GM19238 (cell line): ENCODE results near the gene CRIP2.

ENCODE experiments used
- DNase-seq: peaks from one replicate; pipeline ENCODE4 v3.0.0; 2011; ENCODE audit warnings: low spot score; ENCODE audit not compliant: insufficient read length

CRIP2 gene

DNA sequence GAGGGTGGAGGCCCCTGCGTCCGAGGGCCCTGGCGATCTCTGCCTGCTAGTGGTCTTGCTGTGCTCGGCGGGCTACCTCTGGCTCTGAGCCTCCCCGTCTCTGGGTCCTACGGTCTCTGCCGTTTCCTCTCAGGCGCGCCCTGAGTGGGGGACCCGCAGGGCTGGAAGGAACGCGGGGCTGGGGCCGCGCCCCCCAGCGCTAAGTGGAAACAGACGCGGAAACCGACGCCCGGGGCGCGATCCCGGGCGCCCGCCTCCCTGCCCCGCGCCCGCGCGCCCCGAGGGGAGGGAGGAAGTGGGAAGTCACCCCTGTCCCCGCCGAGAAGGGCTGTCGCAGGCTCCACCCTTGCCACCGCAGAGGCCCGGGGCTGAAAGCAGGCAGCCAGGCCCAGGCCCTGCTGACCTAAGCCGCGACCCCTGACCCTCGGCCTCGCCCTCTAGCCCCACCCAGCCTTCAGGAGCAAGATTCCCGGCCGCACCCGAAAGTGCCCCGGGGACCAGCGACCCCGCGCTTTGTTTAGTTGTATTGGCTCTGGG, 12.9 kb downstream of the CRIP2 start:
- DNase-seq: no peak

DNA sequence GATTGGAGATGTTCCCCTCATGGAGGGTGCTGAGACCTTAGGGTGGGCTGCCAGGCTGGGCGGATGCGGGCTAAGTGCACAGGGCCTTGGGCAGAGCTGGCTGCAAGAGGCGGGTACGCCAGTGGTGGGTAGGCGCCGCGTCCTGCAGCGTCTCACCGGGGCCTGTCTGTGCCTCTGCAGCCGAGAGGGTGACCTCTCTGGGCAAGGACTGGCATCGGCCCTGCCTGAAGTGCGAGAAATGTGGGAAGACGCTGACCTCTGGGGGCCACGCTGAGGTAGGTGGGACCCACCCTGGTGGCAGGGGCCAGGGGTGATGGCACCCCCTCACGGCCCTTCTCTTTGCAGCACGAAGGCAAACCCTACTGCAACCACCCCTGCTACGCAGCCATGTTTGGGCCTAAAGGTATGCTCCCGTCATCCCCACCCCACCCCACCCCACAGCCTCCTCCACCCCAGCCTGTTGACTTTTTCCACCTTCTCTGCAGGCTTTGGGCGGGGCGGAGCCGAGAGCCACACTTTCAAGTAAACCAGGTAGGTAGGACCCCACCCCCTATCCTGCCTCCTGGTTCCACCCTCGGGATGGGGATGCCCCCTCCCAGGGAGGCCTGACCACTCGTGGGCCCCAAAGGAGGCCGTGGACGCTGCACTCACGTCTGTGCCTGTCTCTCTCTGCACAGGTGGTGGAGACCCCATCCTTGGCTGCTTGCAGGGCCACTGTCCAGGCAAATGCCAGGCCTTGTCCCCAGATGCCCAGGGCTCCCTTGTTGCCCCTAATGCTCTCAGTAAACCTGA, 13.6 kb downstream of the CRIP2 start:
- no peak for DNase-seq

DNA sequence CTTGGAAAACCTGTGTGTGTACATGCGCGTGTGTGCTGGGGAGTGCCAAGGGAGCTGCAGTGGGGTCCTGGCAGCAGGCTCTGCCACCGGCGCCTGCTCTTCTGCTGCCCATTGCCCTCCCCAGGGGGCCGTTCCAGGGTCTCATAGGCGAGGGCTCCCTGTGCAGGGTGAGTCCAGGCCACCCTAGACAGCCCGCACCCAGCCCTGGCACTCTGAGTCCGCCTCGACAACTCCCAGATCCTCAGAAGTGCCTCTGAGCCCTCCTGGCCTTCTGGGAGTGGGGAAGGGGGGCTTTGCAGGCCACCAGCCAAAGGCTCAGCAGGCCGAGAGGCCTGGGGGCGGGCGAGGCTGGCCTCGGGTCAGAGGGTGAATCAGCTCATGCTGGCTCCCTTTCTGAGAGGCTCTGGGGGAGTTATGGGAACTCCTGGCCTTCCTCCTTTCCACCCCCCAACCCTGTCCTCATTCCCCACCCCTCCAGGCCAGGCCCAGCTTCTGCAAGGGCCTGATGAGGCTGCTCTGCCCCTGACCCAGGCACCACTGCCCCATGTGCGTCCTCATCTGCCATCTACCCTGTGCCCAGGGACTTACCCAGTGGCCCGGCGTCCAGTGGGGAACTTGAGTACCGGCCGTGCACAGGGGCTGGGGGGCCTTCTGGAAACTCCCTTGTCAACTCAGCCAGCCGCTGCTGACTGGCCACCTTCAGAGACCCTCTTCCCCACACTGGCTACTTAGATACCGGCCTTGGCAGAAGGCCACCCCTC, 14.3 kb downstream of the CRIP2 start:
- DNase-seq: no peak

DNA sequence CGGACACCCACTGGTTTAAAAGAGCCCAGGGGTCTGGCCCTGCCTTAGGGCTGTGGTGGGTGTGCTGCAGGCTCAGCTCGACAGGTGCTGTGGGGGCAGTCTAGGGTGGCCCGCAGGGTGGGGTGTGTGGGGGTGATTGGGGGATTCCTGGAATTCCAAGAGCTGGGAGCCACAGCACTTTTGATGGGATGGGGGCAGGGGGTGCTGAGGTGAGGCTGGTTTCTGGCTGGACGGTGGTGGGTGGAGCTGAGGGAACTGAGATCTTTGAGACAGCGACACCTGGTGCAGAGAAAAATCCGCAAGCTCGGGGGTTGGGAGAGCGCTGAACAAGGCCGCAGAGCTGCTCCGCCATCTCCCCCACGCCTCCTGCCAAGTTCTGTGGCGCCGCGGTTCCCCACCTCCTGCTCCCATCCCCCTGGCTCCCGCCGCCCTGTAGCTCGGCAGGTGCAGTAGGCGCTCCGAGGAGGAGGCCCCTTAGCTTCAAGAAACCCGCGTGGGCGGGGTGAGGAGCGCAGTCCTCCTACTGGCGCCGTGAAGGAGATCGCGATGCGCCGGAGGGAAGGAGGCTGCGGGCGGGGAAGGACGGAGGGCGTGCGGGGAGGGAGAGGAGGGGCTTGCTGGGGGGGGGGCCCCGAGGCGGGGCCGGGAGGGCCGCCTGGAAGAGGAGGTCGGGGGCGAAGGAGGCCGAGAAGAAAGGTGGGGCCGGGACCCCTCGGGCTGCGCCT, 15.1 kb downstream of the CRIP2 start:
- peak; percentile 89 for DNase-seq

DNA sequence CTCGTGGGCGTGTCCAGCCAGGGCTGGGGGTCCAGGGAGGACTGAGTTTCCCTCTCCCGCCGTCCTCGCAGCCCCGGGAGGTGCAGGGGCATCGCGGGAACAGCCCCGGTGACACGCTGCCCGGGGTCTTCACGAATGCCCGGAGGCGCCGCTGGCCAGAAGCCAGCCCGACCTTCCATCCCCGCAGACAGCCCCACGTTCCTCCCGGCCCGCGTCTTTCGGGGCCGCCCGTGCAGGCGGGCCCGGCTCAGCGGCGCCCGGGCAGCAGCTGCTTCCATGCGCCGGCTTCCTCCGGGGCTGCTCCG, 15.6 kb downstream of the CRIP2 start:
- no peak for DNase-seq

DNA sequence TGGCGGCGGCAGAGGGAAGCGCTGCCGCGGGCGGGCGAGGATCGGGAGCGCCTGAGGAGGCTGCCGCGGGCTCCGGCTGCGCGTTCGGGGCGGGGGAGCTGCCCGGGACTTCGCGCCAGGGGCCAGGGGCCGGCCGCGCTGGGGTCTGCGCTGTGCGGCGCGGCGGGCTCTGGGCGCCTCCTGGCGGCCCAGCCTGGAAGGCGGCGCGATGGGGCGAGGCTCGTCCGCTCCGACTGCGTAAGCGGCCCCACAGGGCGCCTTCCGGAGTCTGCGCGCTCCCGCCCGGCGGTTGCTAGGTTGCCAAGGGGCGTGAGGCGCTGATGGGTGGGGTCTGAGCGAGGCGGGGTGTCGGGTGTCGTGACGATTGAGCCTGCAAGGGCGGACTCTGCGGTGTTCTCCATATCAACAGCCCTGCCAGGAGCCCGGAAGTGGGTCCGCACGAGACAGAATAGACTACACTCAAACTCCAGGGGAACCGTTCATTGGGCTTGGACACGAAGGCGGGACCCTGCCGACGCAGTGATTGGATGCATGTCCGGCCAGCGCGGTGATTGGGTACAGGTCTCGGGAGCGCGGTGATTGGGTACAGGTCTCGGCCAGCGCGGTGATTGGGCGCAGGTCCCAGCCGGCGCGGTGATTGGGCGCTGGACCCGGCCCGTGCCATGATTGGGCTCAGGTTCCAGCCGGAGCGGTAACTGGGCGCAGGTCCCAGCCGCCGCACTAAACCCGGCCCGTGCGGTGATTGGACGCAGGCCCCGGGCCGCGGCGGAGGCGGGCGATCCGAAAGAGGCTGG, 16.1 kb downstream of the CRIP2 start, which contains the start of gene TEDC1:
Gene TEDC1, plus strand, starts transcription at position 675 of the 794 bp plus-strand sequence. CDS start 130 bp downstream, outside the sequence.
- peak; percentile 98 for DNase-seq

DNA sequence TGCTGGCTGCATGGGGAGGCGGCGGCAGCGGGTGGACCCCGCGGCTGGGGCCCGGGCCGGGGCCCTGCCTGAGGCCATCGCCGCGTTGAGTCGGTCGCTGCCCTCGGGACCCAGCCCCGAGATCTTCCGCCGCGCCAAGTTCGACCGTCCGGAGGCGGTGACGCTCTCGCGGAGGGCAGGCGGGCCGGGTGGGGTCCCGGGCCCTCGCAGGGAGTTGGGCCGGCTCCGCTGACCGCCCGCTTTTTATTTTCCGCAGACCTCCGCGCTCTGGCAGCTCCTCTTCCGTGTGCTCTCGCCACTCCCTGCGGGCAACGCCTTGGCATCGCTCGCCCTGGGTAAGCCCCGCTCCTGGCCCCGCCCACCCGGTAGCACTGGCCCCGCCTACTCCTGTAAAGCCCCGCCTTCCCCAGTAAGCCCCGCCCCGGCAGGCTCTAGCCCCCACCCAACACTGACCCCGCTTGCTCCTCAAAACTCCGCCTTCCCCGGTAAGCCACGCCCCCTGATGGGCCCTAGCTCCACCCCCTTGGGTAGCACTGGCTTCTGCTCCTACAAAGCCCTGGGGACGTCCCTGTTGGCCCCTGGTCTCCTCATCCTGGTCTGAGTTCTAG, 16.8 kb downstream of the CRIP2 start:
- DNase-seq: peak; percentile 76

DNA sequence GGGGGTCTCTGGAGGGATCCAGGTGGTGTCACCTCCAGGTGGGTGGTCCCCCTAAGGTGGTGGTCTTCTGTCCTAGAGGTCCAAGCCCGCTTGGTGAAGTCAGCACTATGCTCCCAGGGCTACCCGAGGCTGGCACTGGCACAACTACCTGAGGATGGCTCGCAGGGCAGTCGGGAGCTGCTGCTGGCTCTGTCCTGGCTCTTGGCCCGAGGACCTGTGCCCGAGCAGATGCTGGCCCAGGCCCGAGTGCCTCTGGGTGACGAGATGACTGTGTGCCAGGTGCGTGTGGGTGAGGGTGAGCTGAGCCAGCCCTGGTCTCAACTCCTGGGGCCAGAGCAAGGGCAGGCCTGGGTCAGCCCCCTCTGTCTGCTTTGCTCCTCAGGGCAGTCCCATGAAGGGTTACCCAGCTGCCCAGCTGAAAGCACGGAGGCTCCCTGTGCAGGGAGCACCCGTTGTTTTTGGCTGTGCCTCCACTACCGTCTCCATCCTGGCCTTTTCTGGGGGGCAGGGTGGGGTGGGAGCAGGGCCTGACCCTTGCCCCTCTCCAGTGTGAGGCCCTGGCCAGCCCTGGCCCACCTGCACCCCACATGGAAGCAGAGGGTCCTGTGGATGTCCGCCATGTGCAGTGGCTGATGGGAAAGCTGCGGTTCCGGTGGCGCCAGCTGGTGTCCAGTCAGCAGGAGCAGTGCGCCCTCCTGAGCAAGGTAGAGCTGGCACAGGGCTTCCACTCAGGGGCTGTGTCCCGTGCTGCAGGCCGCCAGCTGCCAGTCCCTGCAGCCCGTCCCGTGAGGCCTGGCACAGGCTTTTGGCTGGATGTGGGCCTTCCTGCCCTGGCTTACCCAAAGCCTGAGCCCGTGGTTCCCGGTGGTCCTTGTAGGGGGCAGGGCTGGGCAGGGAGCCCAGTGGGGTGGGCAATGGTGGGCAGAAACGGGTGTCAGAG, 17.7 kb downstream of the CRIP2 start:
- no peak for DNase-seq

DNA sequence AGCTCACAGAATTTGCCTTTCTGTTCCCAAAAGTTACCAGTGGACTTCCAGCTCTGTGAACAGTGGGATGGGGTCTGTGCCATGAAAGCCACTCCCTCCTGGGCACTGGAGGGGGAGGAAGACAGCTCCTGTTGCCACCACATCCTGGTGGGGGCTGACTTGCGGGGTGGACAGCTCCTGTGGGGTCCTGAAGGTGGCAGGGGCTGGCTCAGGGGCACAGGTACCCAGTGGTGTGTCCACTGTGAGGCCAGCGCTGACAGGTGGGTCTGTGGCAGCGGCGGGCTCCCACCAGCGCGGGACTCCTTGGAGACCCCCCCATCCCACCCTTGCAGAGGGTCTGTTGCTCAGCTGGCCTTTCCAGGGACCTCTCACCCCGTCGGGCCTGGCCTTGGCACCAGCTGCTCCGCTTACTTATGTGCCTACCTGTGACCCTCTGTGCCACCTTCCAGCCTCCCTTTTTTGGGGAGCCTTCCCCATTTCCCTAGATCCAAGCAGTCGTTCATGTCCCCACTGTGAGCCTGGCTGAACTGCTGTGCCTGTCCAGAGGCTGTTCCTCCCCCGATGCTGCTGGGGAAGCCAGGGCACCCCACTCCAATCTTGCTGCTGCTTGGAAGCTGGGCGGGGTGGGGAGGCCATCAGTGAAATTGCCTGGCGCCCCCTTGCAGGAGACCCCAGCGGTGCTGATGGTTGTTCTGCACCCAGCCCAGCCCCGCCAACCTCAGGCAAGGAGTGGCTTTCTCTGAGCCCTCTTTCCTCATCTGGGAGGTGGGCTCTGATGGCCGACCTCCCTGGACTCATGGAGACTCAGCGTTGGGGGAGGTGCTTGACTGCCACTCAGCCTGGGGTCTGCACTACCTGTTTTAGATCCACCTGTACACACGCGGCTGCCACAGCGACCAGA, 18.6 kb downstream of the CRIP2 start:
- DNase-seq: no peak

DNA sequence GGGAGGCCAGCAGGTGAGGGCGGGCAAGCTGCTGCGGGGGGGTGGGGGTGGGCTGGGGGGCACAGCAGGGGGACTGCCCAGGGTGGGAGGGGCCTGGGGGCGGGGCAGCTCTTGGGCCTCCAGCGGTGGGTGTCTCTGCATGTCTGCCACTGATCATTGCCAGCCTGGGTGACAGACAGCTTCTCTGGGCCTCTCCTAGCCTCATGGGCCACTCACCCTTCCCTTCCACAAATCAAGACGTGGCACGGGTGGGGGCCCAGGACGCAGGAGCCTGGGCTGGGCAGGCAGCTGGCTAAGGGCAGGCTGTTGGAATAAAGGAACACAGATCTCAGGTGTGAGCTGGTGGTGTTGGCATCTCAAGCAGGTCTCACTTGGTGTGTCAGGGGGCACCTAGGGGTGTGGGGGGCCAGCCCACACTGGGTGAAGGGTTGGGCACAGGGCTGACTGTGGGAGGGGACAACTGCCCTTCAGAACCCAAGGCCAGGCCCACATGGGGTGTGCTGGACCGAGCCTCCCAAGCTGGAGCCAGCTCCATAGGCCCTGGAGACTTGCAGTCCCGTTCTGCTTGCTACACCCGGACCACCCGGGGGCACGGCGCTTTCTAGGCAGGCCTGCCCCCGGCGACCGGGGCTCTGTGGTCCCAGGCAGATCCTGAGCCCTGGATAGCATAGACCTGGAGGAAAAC, 19.4 kb downstream of the CRIP2 start:
- no peak for DNase-seq

DNA sequence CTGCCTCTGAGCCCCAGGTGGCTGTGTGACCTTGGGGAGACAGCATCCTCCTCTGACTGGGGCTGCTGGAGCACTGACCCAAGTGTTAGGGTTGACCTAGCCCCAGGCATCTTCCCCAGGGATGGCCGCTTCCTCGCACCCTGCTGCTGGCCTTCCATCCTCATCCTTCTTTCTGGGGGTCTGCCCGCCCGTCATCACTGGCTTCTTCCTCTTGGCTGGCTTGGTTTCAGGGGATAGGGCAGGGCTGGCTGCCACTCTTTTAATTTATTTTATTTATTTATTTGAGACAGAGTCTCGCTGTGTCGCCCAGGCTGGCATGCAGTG, 19.9 kb downstream of the CRIP2 start:
- DNase-seq: no peak

DNA sequence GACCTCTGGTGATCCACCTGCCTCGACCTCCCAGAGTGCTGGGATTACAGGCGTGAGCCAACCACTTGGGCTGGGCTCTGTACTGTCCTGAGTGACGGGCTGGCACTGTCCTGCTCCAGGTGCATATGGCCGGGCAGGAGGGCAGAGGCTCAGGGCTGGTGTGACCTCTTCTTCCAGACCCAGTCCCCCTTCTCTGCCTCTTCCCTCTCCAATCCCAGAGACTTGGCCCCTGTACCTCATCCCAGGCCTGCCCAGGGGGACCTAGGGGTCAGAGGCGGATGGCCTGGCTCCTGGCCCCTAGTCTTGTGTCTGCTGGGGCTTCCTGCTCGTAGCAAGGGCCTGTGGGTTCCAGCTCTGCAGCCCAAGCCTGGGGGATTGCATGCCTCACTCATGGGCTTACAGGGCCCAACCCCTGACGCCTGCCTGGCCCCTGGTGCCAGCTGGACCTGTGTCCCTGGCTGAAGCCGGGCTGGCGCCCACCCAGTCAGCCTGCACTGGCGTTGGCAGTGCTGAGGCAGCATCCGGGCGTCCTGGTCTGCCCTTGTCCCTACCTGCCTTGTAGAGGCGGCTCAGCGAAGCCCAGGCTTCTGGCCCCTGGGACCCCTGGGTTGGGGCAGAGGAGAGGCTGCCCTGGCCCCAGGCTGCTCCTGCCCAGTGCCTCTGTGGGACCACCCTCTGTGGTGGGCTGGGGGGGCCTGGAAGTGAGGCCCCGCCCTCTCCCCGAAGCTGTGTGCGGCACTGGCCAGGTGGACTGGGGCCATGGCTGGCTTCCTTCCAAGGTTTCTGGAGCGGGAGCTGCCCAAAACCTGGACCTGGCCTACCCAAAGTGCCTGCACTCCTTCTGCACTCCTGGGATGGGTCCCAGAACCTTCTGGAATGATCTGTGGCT, 20.7 kb downstream of the CRIP2 start:
- no peak for DNase-seq

DNA sequence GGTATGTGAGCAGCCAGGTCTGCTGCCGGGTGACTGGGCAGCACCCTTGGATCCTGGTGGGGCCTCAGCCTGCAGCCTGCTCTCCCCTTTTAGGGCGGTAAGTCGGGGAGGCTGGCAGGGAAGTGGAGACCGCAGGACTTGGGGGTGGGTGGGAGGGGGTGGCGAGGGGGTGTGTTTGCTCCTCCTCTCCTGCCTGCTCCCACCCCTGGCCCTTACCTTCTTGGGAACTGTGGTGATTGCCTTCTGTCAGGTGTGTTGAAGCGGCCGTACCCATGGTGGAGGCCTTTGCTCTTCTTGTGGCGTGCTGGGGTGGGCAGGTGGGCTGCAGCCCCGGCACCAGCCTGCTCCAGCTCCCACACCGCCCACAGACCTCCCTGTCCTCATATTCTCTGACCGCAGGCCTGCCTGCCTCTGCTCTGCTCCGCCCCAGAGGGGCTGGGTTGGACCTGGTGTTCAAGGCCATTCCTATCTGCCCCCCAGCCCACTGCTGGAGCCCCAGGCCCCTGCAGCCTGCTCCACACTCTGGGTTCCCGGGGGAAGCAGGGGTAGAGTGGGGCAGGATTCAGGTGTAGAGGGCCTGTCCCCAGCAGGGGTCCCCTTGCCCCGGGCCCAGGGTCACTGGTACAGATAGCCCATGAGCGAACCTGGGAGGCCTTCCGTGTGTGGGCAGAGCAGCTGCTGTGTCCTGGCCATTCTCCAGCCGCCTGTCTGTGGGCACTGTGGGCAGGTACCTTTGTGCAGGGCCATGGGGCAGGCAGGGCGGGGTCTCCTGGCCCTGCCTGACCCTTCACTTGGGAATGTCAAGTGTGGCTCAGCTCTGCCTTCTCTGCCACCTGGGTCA, 21.6 kb downstream of the CRIP2 start:
- DNase-seq: no peak

DNA sequence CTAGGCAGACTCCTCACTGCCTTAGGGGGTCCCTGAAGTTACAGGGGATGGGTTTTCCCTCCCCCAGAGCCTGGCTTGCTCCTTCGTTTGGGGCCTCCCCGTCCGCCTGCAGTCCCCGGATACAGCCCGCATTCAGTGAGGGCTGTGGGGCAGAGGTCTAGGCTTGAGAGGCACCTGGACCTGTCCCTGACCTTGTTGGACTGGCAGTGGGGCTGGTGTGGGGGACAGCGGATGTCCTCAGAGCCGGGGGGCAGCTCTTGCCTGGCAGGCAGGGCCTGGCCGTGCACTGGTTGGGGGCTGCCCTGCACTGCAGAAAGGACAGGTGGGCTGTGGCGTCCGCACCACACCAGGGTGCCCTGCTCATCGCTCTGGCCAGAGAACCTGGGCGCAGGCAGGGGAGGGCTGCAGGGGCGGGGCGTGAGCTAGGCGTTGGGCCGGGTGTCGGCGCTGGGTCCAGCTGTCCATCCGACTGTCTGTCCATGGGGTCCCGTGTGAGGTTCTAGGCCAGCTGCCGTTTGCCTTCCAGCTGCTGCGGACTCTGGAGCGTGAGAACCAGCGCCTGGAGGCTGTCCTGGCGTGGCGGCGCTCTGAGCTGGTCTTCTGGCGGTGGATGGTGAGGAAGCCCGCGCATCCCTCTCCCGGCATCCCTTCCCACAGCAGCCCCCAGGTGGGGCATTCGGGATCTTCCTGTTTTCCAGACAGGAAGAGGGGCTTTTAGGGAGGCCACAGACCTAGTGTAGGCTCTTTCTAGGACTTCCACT, 22.4 kb downstream of the CRIP2 start:
- DNase-seq: no peak

DNA sequence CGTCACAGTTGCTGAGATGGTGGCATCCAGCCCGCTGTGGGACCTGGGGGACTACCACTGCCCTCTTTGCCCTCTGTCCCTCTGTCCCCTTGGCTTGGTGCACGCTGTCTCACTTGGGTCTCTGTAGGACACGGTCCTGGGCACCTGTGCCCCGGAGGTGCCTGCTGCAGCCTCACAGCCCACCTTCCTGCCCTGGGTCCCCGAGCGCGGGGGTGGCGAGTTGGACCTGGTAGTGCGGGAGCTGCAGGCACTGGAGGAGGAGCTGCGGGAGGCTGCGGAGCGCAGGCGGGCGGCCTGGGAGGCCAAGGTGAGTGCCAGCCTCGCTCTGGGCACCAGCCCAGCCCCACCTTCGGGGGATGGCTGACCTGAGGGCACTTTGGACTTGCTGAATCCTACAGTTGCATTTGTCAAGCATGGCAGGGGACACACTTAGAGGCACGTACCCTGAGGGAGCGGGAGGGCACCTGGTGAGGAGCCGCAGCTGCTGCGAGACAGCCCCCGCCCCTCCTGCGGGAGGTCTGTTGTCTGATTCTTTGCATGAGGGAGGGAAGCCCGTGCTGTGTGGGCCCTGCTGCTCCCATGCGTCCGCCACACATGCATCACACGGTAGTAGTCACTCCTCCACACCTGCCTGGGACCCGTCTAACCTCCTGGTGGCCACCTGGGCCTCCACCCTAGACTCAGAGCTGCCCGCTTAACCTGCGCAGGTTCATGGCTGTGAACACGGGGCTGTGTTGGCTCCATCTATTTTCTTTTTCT, 23.2 kb downstream of the CRIP2 start:
- DNase-seq: no peak
